Bronchial epithelial cell (primary cell): Measurements from ENCODE around the gene OSBP. TPM values are rescaled to one million over a fixed set of nuclear protein-coding genes. Genes with fewer than 3 reads are reported as not detected.

Experiments
- DNase-seq: peaks from one replicate; pipeline ENCODE4 v3.0.0-alpha.2; 2010; ENCODE audit warnings: low read depth
- FAIRE-seq: peaks from 2 replicates; lab custom pipeline; 2011; peaks lifted over from hg19 to GRCh38; lab: Jason Lieb, UNC
- H3K27me3 ChIP-seq: 2 replicates; pipeline ENCODE4 v1.5.1; 2011; ENCODE audit warnings: low read length; ENCODE audit not compliant: control insufficient read depth, insufficient read depth
- H3K36me3 ChIP-seq: 2 replicates; pipeline ENCODE4 v1.5.1; 2011; ENCODE audit warnings: low read length; ENCODE audit not compliant: control insufficient read depth, insufficient read depth
- H3K4me3 ChIP-seq: 2 replicates; pipeline ENCODE4 v1.5.1; 2011; ENCODE audit warnings: mild to moderate bottlenecking, low read depth, low read length, control low read depth
- CTCF ChIP-seq: IDR thresholded peaks from 2 replicates; pipeline ENCODE4 v1.5.1; 2011; ENCODE audit warnings: mild to moderate bottlenecking, moderate library complexity, low read length, control low read depth, inconsistent platforms; ENCODE audit not compliant: insufficient read depth, severe bottlenecking
- total RNA-seq: library from RNA; depleted of rRNA; stranded (reverse); fragments of >200 nt; gene quantifications from 2 replicates; pipeline ENCODE4 v1.2.1, GENCODE V29; 2014

The OSBP gene
- total RNA-seq, 1 donor from 2014 or later: 32.1 TPM

GRCh38 chr11:59625703-59626102 is 10.1 kb upstream of the OSBP start:
- FAIRE-seq: no peak
- no peak for TF ChIP-seq CTCF
- no peak for DNase-seq

GRCh38 chr11:59617876-59618275 is 2.3 kb upstream of the OSBP start:
- no peak for TF ChIP-seq CTCF
- FAIRE-seq (no peak), DNase-seq (no peak)
- H3K36me3 ChIP-seq: no peaks in the 10 kb centered on the region
- no peak overlapping the region for H3K4me3 ChIP-seq
- no peaks in the 10 kb centered on the region for H3K27me3 ChIP-seq

More at GRCh38 chr11:59625703-59626102, 10.1 kb upstream of the OSBP start:
- no peak overlapping the region for H3K4me3 ChIP-seq
- no peaks in the 10 kb centered on the region for H3K27me3 ChIP-seq
- no peaks in the 10 kb centered on the region for H3K36me3 ChIP-seq

GRCh38 chr11:59616396-59616982 is 915 bp upstream of the OSBP start:
- FAIRE-seq (no peak), DNase-seq (no peak)
- no peak for TF ChIP-seq CTCF

GRCh38 chr11:59615120-59615636 is 396 bp downstream of the OSBP start:
- DNase-seq (peak; percentile 54), FAIRE-seq (no peak)
- Histone ChIP-seq H3K27me3 (no peaks in the 10 kb centered on the region), H3K4me3 (peak overlapping the region; percentile 53), H3K36me3 (peaks cover 2% of the 10 kb centered on the region)
- no peak for TF ChIP-seq CTCF

More at GRCh38 chr11:59616396-59616982, 915 bp upstream of the OSBP start:
- Histone ChIP-seq H3K4me3 (peak overlapping the region; percentile 47), H3K27me3 (no peaks in the 10 kb centered on the region), H3K36me3 (no peaks in the 10 kb centered on the region)

- DNase-seq (peak; percentile 11), FAIRE-seq (no peak)
- Histone ChIP-seq H3K4me3 (peak overlapping the region; percentile 53), H3K27me3 (no peaks in the 10 kb centered on the region), H3K36me3 (peaks cover 3% of the 10 kb centered on the region)
- TF ChIP-seq CTCF: no peak
These were observed 1.1 kb downstream of the OSBP start for GRCh38 chr11:59614277-59615119.
